ENCODE data around the gene NUTM2D.
"Not testable (repeated sequence)": the region's sequence is repeated elsewhere in the genome, so short reads cannot be mapped to it uniquely, and the experiment has no call there.

NUTM2D gene, protein sequence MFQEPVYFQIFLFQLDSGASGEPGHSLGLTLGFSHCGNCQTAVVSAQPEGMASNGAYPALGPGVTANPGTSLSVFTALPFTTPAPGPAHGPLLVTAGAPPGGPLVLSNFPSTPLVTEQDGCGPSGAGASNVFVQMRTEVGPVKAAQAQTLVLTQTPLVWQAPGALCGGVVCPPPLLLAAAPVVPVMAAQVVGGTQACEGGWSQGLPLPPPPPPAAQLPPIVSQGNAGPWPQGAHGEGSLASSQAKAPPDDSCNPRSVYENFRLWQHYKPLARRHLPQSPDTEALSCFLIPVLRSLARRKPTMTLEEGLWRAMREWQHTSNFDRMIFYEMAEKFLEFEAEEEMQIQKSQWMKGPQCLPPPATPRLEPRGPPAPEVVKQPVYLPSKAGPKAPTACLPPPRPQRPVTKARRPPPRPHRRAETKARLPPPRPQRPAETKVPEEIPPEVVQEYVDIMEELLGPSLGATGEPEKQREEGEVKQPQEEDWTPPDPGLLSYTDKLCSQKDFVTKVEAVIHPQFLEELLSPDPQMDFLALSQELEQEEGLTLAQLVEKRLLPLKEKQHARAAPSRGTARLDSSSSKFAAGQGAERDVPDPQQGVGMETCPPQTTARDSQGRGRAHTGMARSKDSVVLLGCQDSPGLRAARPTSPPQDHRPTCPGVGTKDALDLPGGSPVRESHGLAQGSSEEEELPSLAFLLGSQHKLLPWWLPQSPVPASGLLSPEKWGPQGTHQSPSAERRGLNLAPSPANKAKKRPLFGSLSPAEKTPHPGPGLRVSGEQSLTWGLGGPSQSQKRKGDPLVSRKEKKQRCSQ

DNA sequence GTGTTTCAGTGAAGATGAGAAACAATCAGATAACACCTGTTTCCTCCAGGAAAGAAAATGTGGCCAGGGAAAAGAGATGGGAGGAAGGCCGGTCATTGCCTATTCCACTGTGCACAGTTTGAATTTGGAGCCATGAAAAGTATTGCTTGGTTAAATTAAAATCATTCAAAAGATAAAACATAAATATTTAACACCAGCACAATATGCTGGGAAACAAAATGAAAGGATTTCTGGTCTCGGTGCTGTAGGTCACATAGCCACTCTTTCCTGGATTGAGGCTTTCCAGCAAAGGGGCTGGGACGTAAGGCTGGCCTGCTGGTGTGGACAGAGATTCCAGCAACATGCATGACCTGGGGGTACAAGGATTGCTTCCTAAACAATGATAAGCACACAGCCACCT, at the start of gene NUTM2D:
Gene NUTM2D (plus strand): TSS at position 301 of the 400 bp plus-strand sequence. CDS start 522 bp downstream, outside the sequence.
- not testable (repeated sequence) for DNase-seq

DNA sequence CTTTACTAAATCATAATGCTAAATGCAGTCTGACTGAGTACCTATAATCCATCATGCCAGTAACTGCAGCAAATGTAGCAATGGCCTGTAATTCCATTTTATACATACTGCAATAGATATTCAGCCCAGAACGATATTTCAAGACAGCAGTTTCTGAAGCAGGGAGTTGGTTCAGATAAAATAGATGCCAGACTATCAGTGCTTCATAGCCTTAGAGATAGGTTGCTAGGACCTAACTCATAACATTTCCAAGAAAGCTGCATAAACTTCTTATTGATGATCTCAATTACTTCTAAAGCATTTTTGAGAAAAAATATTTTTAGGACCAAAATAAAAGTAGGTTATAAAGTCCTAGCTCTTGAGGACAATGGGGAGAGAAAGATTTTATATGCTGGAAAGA, 48.8 kb upstream of the NUTM2D start:
- DNase-seq = not testable (repeated sequence)

DNA sequence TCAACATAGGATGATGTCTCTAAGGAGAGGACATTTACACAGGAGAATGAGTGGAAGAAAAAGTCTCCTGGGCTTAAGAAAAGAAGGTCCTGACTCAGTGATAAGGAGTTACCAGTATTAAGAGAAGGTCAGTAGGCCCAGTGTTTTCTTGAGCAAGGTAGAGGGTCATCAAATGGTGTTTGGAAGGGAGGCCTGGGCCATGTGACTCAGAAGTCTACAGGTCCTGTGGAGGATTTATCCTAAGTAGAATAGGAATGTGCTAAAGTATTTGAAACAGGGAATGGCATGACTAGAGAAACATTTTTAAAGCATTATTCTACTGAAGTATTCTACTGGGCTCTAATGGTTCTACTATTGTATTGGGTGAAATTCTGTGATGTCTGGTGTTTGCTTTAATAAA, 47.9 kb upstream of the NUTM2D start:
- not testable (repeated sequence) for DNase-seq

DNA sequence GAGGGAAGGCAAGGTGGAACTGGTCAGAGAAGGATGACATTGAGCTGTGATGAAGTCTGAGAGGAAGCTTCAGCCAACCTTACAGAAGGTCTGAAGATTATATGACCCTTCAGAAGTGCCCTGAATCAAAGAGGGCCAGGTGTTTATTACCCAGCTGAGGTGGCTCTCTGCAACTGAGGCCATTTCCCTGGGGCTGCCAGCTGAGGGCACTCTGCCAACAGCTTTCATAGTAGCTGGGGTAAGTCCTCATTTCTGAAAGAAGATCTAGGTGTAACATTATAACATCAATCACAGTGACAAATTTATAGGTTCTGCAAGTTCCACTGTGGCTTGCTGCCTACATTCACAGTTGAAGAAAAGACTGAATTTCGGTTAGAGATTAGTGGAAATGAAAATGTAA, 46.0 kb upstream of the NUTM2D start:
- not testable (repeated sequence) for DNase-seq

DNA sequence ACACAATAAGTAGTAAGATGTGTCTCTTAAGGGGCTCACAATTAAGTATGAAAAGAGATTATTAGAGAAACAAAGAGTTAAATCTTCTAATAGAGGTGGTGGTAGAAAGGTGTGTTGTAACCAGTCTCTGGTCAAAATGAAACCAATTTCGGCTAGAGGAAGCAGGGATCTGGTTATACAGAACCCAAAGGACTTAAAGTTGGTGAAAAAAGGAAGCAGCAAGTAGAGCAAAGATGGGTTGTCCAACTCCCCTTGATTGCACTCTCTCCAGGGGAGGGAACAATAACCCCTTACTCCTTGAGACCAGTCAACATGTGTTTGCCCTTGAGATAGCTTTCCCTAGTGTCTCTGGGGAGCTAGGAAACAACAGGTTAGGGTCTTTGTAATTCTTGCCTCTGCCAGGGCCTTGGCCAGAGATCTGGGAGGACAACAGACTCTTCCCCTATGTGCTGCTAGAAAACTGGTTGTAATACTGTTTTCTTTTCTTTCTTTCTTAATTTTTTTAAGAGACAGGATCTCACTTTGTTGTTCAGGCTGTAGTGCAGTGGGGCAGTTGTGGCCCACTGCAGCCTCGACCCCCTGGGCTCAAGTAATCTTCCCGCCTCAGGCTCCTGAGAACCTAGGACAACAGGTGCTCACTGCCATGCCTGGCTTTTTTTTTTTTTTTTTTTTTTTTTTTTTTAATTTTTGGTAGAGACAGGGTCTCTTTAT, 43.7 kb upstream of the NUTM2D start:
- not testable (repeated sequence) for DNase-seq

DNA sequence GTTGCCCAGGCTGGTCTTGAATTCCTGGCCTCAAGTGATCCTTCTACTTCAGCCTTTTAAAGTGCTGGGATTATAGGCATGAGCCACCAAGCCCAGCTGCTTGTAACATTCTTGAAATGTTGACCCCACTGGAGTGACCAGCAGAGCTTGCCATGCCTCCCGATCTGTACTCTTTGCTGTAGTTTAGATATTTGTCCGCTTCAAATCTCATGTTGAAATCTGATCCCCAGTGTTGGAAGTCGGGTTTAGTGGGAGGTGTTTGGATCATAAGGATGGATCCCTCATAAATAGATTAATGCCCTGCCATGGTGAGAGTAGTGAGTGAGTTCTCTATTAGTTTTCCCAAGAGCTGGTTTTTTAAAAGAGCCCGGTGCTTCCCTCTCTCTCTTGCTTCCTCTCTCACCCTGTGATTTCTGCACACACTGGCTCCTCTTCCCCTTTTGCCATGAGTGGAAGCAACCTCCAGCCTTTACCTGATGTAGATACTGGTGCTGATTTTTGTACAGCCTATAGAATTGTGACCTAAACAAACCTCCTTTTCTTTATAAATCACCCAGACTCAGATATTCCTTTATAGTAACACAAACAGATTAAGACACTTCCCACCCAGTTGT, 43.1 kb upstream of the NUTM2D start:
- DNase-seq = not testable (repeated sequence)

DNA sequence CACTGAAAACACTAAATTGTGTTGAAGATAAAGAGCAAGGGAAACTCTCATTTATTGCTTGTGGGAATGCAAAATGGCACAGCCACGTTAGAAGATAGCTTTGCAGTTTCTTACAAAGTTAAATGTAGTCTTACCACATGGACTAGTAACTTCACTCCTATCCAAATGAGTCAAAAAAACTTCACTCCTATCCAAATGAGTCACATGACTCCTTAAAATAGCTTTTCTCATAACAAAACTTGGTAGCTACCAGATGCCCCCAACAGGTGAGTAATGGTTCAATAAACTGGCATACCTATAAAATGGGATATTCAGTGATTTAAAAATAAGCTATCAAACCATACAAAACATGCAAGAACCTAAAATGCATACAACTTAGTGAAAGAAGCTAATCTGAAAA, 36.0 kb upstream of the NUTM2D start:
- DNase-seq = not testable (repeated sequence)

DNA sequence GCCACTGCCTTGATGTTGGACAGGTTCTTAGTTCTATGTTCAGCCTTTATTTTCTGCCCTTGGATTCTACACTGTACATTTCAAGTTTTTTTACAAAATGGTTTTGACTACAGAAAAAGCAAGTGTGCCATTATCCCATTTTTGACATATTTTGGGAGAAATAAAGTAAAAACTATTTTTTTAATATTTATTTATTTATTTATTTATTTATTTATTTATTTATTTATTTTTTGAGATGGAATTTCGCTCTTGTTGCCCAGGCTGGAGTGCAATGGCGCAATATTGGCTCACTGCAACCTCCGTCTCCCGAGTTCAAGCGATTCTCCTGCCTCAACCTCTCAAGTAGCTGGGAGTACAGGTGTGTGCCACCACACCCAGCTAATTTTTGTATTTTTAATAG, 33.0 kb upstream of the NUTM2D start:
- DNase-seq = not testable (repeated sequence)

DNA sequence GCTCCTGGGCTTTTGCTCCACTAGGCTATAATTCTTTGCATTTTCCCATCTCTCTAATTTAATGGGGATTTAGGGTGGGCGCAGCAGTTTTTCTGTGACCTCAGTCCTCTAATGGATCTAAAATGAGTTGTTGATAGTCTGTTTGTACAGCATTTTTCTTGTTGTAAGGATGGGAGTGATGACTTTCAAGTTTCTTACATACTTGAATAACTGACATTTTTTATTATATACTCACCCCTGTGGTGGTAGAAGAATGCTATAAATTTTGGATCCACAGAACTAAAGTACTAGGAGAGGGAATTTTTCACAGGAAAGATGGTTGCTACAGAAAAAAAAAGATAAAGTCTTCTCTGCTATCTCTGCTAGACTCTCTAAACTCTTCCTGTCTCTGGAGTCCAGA, 29.6 kb upstream of the NUTM2D start:
- not testable (repeated sequence) for DNase-seq

DNA sequence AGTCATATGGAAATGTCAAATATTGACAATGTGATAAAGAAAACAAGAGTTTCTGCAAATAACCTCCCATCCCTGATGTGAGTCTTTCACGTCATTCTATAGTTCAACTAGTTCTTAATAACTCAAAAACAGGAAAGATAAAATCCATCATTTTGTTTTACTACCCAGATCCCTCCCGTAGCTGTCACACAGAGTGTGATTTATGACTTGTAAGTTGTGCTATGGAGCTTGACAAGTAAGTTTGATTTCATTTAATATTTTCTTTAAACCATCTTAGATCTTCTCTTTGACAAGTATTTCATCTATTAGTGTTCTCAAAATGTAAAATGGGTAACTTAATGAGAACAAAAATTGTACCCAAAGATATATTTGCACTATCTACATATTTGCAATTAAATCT, 28.4 kb upstream of the NUTM2D start:
- not testable (repeated sequence) for DNase-seq

DNA sequence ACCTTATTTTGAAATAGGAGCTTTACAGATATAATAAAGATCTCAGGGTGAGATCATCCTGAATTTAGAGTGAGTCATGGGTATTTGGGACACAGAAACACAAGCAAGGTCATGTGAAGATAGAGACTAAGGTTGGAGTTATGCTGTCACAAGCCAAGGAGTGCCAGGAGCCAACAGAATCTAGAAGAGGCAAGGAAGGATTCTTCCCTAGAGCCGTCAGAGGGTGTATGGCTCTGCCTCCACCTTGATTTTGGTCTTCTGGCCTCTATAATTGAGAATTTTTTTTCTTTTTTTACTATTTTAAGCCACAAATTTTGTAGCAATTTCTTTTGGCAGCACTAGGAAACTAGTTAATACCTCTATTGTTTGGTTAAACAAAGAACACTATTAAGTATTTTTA, 24.9 kb upstream of the NUTM2D start:
- not testable (repeated sequence) for DNase-seq

DNA sequence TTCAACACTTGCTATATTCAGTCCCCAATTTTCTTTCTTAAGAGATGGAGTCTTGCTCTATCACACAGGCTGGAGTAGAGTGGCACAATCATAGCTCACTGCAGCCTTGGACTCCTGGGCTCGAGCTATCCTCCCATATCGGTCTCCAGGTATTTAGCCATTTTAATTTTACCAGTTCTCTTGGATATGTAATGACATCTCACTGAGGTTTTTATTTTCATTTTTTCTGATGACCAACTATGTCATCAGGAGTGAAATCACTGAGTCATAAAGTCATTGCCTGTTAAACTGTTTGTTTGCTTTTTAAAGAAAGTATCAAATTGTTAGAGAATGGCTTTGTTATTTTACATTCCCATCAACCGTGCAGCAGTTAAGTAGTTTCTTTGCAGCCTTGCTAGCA, 17.1 kb upstream of the NUTM2D start:
- DNase-seq = not testable (repeated sequence)

DNA sequence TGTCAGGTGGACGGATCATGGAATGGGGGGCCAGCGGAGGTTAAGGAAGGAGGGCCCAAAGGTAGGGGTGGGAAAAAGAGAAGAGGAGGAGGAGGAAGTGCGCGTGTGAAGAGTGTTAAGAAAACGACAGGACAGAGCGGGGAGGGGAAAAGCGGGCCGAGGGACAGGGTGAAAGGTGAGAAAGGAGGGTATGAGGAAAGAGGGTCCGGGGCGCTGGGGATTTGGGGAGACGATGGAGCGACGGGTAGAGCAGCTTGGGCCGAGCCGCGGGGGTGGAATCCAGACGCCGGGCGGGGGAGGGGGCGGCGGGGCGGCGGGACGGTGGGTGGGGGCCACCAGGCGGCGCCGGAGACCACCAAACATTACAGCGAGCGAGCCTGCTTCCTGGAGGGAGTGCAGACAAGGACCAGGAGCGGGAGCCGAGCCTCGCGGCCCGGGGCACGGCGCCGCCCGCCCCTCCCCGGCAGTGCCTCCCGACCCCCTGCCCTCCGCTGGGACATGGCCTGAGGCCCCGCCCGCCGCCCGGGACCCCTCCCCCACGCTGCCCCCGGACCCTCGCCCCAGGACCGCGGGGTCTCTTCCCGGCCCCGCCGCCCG, 15.9 kb upstream of the NUTM2D start:
- not testable (repeated sequence) for DNase-seq

DNA sequence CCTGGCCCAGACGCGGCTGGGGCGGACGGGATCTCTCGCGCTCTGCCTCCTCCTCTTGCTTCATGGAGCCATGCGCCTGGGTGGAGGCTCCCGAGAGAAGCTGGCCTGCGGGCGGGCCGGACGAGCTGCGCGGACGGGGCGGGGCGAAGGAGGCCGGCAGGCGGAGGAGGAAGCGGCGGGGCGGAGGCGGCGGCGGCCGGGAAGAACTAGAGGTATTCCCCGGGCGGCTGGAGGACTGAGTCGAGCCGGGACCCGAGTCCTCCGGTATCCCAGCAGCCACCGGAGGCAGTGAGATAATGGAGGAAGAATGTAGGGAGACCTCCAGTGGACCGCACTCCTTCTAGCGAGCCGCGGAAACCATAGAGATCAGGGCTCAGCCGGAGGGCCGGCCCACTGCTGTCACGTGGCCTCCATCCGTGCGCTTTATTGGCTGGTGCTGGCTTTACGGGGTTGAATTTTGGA, 15.3 kb upstream of the NUTM2D start:
- DNase-seq = peak; percentile 33

DNA sequence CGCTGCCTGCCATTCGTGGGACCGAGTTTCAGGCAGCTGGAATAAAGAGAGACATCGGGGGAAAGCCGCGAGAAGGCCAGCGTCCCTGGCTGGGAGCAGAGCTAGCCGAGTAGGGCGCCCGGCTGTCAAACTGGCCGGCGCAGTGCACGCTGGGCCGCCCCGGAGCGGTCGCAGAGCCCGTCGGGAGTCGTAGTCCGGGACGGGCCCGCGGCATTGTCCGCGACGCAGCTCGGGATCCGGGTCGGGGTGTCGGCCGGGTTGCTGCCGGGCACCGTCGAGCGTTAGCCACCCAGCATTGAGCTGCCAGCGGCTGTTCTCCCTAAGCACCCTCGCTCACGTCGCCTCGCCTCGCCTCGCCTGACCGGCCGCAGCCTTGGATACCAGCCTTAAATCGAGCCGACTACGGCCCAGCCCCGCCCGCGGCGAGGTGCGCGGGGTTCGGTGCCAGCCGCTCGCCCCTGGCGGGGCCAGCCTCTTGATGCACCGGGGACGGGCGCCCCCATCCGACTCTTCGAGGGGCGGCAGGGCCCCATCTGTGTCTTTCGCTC, 14.8 kb upstream of the NUTM2D start:
- peak; percentile 29 for DNase-seq

DNA sequence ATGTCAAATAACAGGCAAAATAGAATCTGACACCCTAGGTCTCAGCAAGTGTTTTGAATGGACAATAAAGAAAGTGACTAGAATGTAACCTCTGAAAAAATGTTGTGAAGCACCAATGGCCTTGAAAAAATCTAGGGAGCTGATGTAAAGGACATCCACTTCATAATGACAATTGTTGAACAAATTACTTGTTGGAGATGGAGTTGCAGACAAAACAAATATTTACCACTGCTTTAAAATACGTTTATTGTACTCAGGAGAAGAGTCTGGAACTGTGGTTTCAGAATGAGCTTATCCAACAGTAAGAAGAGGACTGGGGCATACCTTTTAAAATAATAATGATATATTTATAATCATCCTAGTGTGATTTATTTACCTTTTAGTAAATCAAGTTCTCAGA, 11.8 kb upstream of the NUTM2D start:
- DNase-seq = not testable (repeated sequence)

DNA sequence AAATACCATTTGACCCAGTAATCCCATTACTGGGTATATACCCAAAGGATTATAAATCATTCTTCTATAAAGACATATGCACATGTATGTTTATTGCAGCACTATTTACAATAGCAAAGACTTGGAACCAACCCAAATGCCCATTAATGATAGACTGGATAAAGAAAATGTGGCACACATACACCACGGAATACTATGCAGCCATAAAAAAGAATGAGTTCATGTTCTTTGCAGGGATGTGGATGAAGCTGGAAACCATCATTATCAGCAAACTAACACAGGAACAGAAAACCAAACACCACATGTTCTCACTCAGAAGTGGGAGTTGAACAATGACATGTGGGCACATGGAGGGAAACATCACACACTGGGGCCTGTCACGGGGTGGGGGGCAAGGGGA, 7.4 kb upstream of the NUTM2D start:
- not testable (repeated sequence) for DNase-seq

DNA sequence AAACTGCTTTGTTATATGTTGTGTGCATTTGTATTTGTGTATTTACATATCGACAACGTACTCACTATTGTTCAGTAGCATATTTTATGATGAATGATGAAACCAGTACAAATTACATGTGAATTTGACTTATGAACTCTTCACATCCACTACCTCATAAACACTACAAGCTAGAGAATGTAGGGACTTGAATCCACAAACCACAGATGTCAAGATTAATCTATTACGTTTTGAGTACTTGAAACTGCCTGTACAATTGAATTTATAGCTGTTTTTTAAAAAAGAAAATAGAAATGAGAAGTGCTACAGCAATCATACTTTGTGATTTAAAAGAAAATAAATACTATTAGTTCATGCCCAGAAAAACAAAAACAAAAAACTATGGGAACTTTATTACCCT, 4.7 kb upstream of the NUTM2D start:
- not testable (repeated sequence) for DNase-seq

DNA sequence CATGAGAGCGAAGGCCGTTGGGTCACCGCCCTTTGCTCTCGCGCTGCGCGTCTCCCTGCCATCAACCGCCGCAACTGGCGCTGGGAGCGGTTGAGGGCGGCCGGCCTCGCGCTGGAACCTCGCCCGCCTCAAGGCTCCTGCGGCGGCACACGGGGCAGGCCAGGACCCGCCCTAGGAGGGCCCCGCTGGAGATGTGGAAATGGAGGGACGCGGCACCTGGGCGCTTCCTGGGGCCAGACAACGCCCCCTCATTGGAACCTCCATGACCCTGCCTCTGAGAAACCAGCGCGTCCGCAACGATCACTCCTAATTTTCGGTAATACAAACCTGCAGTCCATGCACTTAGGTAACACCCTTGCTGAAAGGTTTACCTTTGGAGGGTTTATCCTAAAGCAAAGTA, 2.4 kb upstream of the NUTM2D start:
- not testable (repeated sequence) for DNase-seq

DNA sequence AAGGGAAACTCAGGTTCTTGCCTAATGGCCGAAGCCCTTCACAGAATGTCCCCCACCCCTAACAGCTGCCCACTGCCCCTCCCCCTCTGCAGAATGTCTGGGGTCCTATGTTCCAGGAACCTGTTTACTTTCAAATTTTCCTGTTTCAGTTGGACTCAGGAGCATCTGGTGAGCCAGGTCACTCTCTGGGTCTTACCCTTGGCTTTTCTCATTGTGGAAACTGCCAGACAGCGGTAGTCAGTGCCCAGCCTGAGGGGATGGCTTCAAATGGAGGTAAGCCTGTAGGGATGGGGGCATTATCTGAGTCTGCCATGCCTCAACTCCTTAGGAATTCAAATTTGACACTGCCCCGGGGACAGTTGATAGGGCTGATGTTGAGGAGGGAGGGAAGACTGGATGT, 615 bp downstream of the NUTM2D start:
- DNase-seq = not testable (repeated sequence)

DNA sequence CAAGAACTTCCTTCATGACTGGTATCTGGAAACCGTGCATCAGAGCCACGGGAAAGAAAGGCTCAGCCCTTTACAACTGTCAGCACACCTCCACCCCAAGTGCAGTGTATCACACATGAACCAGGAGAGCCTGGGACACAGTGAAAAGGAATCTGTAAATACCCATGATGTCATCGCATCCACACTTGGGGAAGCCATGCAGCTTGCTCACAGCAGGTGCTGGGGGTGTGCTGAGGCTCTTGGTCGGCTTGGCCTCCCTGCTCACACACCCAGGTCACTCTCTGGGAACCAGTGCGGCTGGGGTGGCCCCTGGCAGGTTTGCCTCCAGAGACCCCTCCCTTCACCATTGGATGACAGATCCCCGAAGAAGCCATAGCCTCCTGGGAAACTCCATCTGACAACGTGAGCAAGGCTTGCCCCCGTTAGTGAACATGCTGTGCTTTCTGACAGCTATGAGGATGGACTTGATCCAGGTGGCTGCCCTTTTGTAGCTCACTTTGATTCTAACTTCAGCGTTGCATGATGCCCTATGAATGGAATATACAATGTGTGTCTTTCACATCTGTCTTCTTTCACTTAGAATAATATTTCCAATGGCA, 12.1 kb downstream of the NUTM2D start:
- not testable (repeated sequence) for DNase-seq

Measured in amniotic stem cell (primary cell).